GM23248 (cell line): ENCODE results near the gene EBF4.

Experiments used
- EZH2 ChIP-seq: fragments of 200-600 bp; sonication (generic); IDR thresholded peaks from 2 replicates; pipeline ENCODE4 v1.6.1; 2018; ENCODE audit warnings: antibody characterized with exemption, mild to moderate bottlenecking; ENCODE audit not compliant: insufficient read depth, poor library complexity, severe bottlenecking
- EZH2phosphoT487 ChIP-seq: fragments of 200-600 bp; sonication (generic); IDR thresholded peaks from 2 replicates; pipeline ENCODE4 v1.6.1; 2018; ENCODE audit warnings: antibody characterized with exemption, moderate library complexity, mild to moderate bottlenecking, low read depth; ENCODE audit not compliant: insufficient read depth

GRCh38 chr20:2750491-2751251, 58.1 kb downstream of the EBF4 start:
- peak; percentile 77 for TF ChIP-seq EZH2
- TF ChIP-seq EZH2phosphoT487 = no peak; the same call in 1 of the 2 replicates
